H1 (cell line): ENCODE measurements around the gene DYRK1A. TPM values are rescaled to one million over a fixed set of nuclear protein-coding genes. Genes with fewer than 3 reads are reported as not detected.

Source experiments
- CTCF ChIA-PET: fragments of 300-600 bp; sonication (Branson Sonifier 250); formaldehyde crosslinking; loops from one replicate; lab custom pipeline; 2021; ENCODE audit not compliant: partially characterized antibody; lab: Charles Lee
- POLR2A ChIA-PET: fragments of 300-600 bp; sonication (Branson Sonifier 250); formaldehyde crosslinking; loops from one replicate; lab custom pipeline; 2021; ENCODE audit warnings: inconsistent platforms; ENCODE audit not compliant: partially characterized antibody; lab: Charles Lee
- DNase-seq, 2 experiments: peaks; one replicate each; pipeline versions ENCODE4 v3.0.0 to v3.0.0-alpha.2; 2010 to 2022; ENCODE audit warnings: low spot score in 2 of 2, low read depth in 1 of 2, mixed read lengths in 1 of 2
- FAIRE-seq: peaks from 2 replicates; lab custom pipeline; 2011; peaks lifted over from hg19 to GRCh38; lab: Jason Lieb, UNC
- H2AFZ ChIP-seq: 2 replicates; pipeline ENCODE4 v1.8.1; 2012; ENCODE audit warnings: low read length, inconsistent platforms
- H2AK5ac ChIP-seq: 2 replicates; pipeline ENCODE4 v1.6.1; 2013; ENCODE audit warnings: low read depth, low read length
- H2BK120ac ChIP-seq: replicated peaks from 2 replicates; pipeline ENCODE3; 2013; ENCODE audit warnings: low read depth, low read length, inconsistent platforms
- H2BK12ac ChIP-seq: 2 replicates; pipeline ENCODE4 v1.6.1; 2013; ENCODE audit warnings: low read depth, low read length
- H2BK15ac ChIP-seq: 2 replicates; pipeline ENCODE4 v1.6.1; 2013; ENCODE audit warnings: low read length
- H2BK20ac ChIP-seq: 2 replicates; pipeline ENCODE4 v1.6.1; 2013; ENCODE audit warnings: low read length
- H2BK5ac ChIP-seq: 2 replicates; pipeline ENCODE4 v1.6.1; 2013; ENCODE audit warnings: low read depth, low read length
- H3K14ac ChIP-seq: 2 replicates; pipeline ENCODE4 v1.6.1; 2013; ENCODE audit warnings: inconsistent platforms; ENCODE audit not compliant: insufficient read length
- H3K18ac ChIP-seq: 2 replicates; pipeline ENCODE4 v1.6.1; 2013; ENCODE audit warnings: low read length; ENCODE audit errors: extremely low read depth
- H3K23ac ChIP-seq: 2 replicates; pipeline ENCODE4 v1.6.1; 2013; ENCODE audit warnings: inconsistent platforms; ENCODE audit not compliant: insufficient read length
- H3K23me2 ChIP-seq: 2 replicates; pipeline ENCODE4 v1.6.1; 2013; ENCODE audit warnings: low read depth, low read length
- H3K27ac ChIP-seq: 2 replicates; pipeline ENCODE4 v1.6.1; 2011; ENCODE audit warnings: low read depth, low read length, inconsistent platforms
- H3K27me3 ChIP-seq, 4 experiments: replicated peaks in 1 of 4; 1 replicate in 1 of 4; 2 replicates in 3 of 4; pipeline versions ENCODE4 v1.6.1 to v1.8.1; 2011 to 2013; ENCODE audit warnings: low read length in 3 of 4, mild to moderate bottlenecking in 3 of 4, inconsistent platforms in 2 of 4, mixed read lengths in 2 of 4, moderate library complexity in 1 of 4; ENCODE audit not compliant: control insufficient read depth in 3 of 4, insufficient read depth in 3 of 4; ENCODE audit errors: extremely low read depth in 1 of 4
- H3K36me3 ChIP-seq, 4 experiments: 2 replicates each; pipeline versions ENCODE4 v1.6.1 to v1.8.1; 2011 to 2013; ENCODE audit warnings: mild to moderate bottlenecking in 4 of 4, low read length in 3 of 4, moderate library complexity in 2 of 4, control low read depth in 1 of 4, inconsistent platforms in 1 of 4; ENCODE audit not compliant: insufficient read depth in 4 of 4, control insufficient read depth in 2 of 4
- H3K4ac ChIP-seq: replicated peaks from 2 replicates; pipeline ENCODE3; 2013; ENCODE audit warnings: low read length, low read depth, mixed read lengths, inconsistent platforms; ENCODE audit not compliant: insufficient read length
- H3K4me1 ChIP-seq, 4 experiments: replicated peaks in 1 of 4; 1 replicate in 1 of 4; 2 replicates in 3 of 4; pipeline versions ENCODE4 v1.6.1 to v1.8.1; 2011 to 2013; ENCODE audit warnings: low read length in 3 of 4, inconsistent platforms in 2 of 4, mixed read lengths in 1 of 4; ENCODE audit not compliant: insufficient read depth in 4 of 4, control insufficient read depth in 3 of 4
- H3K4me2 ChIP-seq, 2 experiments: 2 replicates each; pipeline versions ENCODE4 v1.6.1 to v1.8.1; 2011 to 2013; ENCODE audit warnings: low read depth in 2 of 2, low read length in 2 of 2, control low read depth in 1 of 2, inconsistent platforms in 1 of 2, mild to moderate bottlenecking in 1 of 2; ENCODE audit not compliant: insufficient read depth in 1 of 2
- H3K4me3 ChIP-seq, 4 experiments: fragments of 200-600, 300-600 bp in 1 of 4; sonication (generic), shearing (Covaris generic), sonication (Bioruptor Twin) in 1 of 4; 2 replicates each; pipeline versions ENCODE4 v1.5.1 to v1.8.1; 2011 to 2016; ENCODE audit warnings: low read length in 4 of 4, low read depth in 3 of 4, control low read depth in 2 of 4, inconsistent platforms in 2 of 4, mild to moderate bottlenecking in 2 of 4, mixed read lengths in 1 of 4, moderate library complexity in 1 of 4; ENCODE audit not compliant: insufficient read depth in 2 of 4; ENCODE audit errors: extremely low read depth in 1 of 4
- H3K56ac ChIP-seq: replicated peaks from 2 replicates; pipeline ENCODE3; 2013; ENCODE audit warnings: low read depth, mild to moderate bottlenecking, mixed read lengths, low read length, inconsistent platforms; ENCODE audit not compliant: insufficient read length
- H3K79me1 ChIP-seq: 2 replicates; pipeline ENCODE4 v1.6.1; 2013; ENCODE audit warnings: low read depth, low read length, control low read depth
- H3K79me2 ChIP-seq, 2 experiments: 2 replicates each; pipeline versions ENCODE4 v1.6.1 to v1.8.1; 2012 to 2013; ENCODE audit warnings: low read length in 2 of 2, mild to moderate bottlenecking in 2 of 2, inconsistent platforms in 1 of 2; ENCODE audit not compliant: insufficient read depth in 2 of 2, control insufficient read depth in 1 of 2
- H3K9ac ChIP-seq, 4 experiments: replicated peaks in 1 of 4; 1 replicate in 1 of 4; 2 replicates in 3 of 4; pipeline versions ENCODE4 v1.6.1 to v1.8.1; 2011 to 2013; ENCODE audit warnings: low read depth in 3 of 4, low read length in 3 of 4, control low read depth in 2 of 4, mild to moderate bottlenecking in 2 of 4, moderate library complexity in 2 of 4, inconsistent platforms in 1 of 4; ENCODE audit errors: extremely low read depth in 1 of 4
- H3K9me3 ChIP-seq, 2 experiments: 2 replicates each; pipeline versions ENCODE4 v1.6.1 to v1.8.1; 2012 to 2013; ENCODE audit warnings: mild to moderate bottlenecking in 2 of 2, moderate library complexity in 2 of 2, control low read depth in 1 of 2, inconsistent platforms in 1 of 2, low read depth in 1 of 2, low read length in 1 of 2, mixed read lengths in 1 of 2; ENCODE audit not compliant: insufficient read depth in 2 of 2
- H4K20me1 ChIP-seq, 2 experiments: replicated peaks in 1 of 2; 2 replicates each; pipeline versions ENCODE3 to v1.8.1; 2011 to 2013; ENCODE audit warnings: inconsistent platforms in 2 of 2, low read length in 2 of 2, mild to moderate bottlenecking in 1 of 2; ENCODE audit not compliant: insufficient read depth in 2 of 2, control insufficient read depth in 1 of 2
- H4K5ac ChIP-seq: 2 replicates; pipeline ENCODE4 v1.6.1; 2013; ENCODE audit warnings: low read length, low read depth, mixed read lengths, inconsistent platforms; ENCODE audit not compliant: insufficient read length
- H4K8ac ChIP-seq: 2 replicates; pipeline ENCODE4 v1.8.0; 2013; ENCODE audit warnings: mild to moderate bottlenecking, moderate library complexity, low read length, inconsistent platforms; ENCODE audit not compliant: insufficient read depth; ENCODE audit errors: extremely low read depth
- H4K91ac ChIP-seq: replicated peaks from 2 replicates; pipeline ENCODE3; 2013; ENCODE audit warnings: low read length, mixed read lengths, inconsistent platforms; ENCODE audit not compliant: insufficient read length
- BACH1 ChIP-seq: IDR thresholded peaks from 2 replicates; pipeline ENCODE4 v1.6.1; 2012; ENCODE audit warnings: low read length, improper control_type of control experiment
- CHD1 ChIP-seq: IDR thresholded peaks from 2 replicates; pipeline ENCODE4 v1.6.1; 2012; ENCODE audit warnings: low read depth, low read length, improper control_type of control experiment
- SIRT6 ChIP-seq: IDR thresholded peaks from one replicate; pipeline ENCODE4 v1.7.1; 2012; ENCODE audit warnings: low read length, inconsistent platforms
- TCF12 ChIP-seq: IDR thresholded peaks from 2 replicates; pipeline ENCODE4 v1.6.1; 2011; ENCODE audit warnings: low read depth, mild to moderate bottlenecking, low read length
- WGBS, 2 experiments: shearing (Covaris generic) in 1 of 2; methylation state at CpG; one replicate each; pipeline versions ENCODE4 v1.1.6 to v1.1.7; 2013 to 2015; ENCODE audit warnings: low lambda C conversion rate in 2 of 2, mixed read lengths in 2 of 2, inconsistent platforms in 1 of 2, low coverage in 1 of 2, missing lambda C conversion rate in 1 of 2; ENCODE audit not compliant: insufficient replicate concordance in 2 of 2, insufficient coverage in 1 of 2, insufficient read length in 1 of 2; ENCODE audit errors: extremely low coverage in 1 of 2, missing lambda C conversion rate in 1 of 2; 5-methylcytosine and 5-hydroxymethylcytosine counted together
- polyA plus RNA-seq, 7 experiments: library from polyadenylated mRNA; depleted of rRNA in 3 of 7; stranded (reverse) in 5 of 7; unstranded in 2 of 7; fragments of >200 nt in 5 of 7; fragments of 200-250 nt in 2 of 7; gene quantifications; 1 replicate in 5 of 7; 2 replicates in 1 of 7; 4 replicates in 1 of 7; pipeline versions ENCODE4 v1.2.1 to v1.2.3, GENCODE V29; 2011 to 2013; ENCODE audit warnings: missing spikeins in 2 of 7, mixed read lengths in 2 of 7
- total RNA-seq: library from RNA; stranded (reverse); fragmentation: NEBNext Ultra II Directional; extraction: Animal tissue kit (Norgen Biotek cat#: 25700); gene quantifications from 2 replicates; pipeline ENCODE4 v1.2.1, GENCODE V29; 2021

Gene DYRK1A
- total and polyA plus RNA-seq, 2 of the 8 experiments (the other 6 are each of a cell fraction or from before 2014, with no cell fraction given): 61.1 to 62.2 TPM

DNA sequence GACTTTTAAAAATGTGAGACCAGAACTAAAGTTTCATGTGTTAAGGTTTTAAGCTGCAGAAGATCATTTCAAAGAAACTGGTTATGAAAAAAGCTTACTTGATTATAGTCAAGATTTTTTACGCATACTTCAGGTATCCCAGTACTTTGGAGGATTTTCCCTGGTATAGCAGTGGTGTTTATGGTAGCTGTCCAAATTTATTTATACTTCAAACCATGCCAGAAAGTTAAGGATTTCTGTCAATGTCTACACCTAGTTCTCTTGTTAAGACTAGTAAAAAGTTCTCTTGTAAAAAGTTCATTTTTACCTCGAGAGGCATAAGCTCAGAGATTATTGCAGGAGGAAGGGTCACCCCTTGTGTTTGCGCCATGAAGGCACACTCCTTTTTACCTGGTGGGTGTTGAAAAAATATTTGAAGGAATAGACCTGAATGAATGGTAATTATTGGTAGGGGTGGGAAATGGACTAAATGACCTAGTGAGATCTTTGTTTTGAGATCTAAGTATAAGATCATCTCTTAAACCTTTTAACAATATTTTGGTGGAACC is 2.8 kb downstream of the DYRK1A start:
- Histone ChIP-seq H3K56ac (no peak overlapping the region), H3K9me3 (no peaks in the 10 kb centered on the region), H2BK20ac (no peak overlapping the region), H3K36me3 (no peaks in the 10 kb centered on the region), H4K5ac (no peak overlapping the region), H3K27me3 (no peaks in the 10 kb centered on the region), H3K14ac (no peak overlapping the region), H4K8ac (no peak overlapping the region), H2BK12ac (no peak overlapping the region), H3K79me2 (peaks cover 61 to 68% of the 10 kb centered on the region in 2 experiments), H4K91ac (no peak overlapping the region), H2AK5ac (no peak overlapping the region), H3K4me1 (peaks cover 0 to 6% (median 1%) of the 10 kb centered on the region in 4 experiments; a peak in 3 of 7 replicates), H2BK5ac (no peak overlapping the region), H3K4me3 (peak overlapping the region; percentile 7 to 89 (median 45); a peak in 5 of 8 replicates), H3K23me2 (peaks cover 9% of the 10 kb centered on the region; the same call in 1 of the 2 replicates), H2BK15ac (no peak overlapping the region), H2BK120ac (no peak overlapping the region), H3K18ac (no peak overlapping the region), H4K20me1 (peaks cover 22 to 24% of the 10 kb centered on the region in 2 experiments), H2AFZ (no peak overlapping the region), H3K79me1 (no peaks in the 10 kb centered on the region), H3K4ac (no peak overlapping the region), H3K27ac (no peak overlapping the region), H3K23ac (no peak overlapping the region), H3K9ac (peak overlapping the region in 1 of 4 experiments; percentile 30; a peak in 1 of 7 replicates), H3K4me2 (peak overlapping the region; percentile 89 to 93)
- no peak for DNase-seq
- FAIRE-seq: no peak
- 72% methylated on average over 3 of the region's 3 CpGs; no CpG with 5 or more reads in 1 of the 2 experiments for WGBS, 2 experiments
- ChIA-PET CTCF (interaction anchor here (0.9 to 1.4 kb wide), 2 partner anchors 93 to 164 kb away, joined by 3 to 4 read pairs; no protein-coding TSS in a partner anchor), POLR2A (interaction anchor here (0.8 to 4.7 kb wide), 8 partner anchors 10 to 194 kb away, joined by 3 to 21 read pairs (median 4); partner anchors contain the start of gene VPS26C)
- no peak for TF ChIP-seq CHD1
- no peak for TF ChIP-seq BACH1
- no peak for TF ChIP-seq SIRT6
- no peak for TF ChIP-seq TCF12
